Measurements from ENCODE around the gene GLRA2.

- TF ChIP-seq PAX8 (IDR thresholded peaks at IDR 0.05) (no peak), MAX (IDR thresholded peaks at IDR 0.05; ENCODE audit: low read depth, low read length) (no peak), CTCF (IDR thresholded peaks at IDR 0.05 in 2 of 3, conservative IDR thresholded peaks at IDR 0.05 in 1 of 3; ENCODE audit: control insufficient read depth in 2 of 3, extremely low read depth in 1 of 3, insufficient read depth in 1 of 3, low read depth in 3 of 3, low read length in 3 of 3) (no peak), NBN (IDR thresholded peaks at IDR 0.05) (no peak), CHD4 (IDR thresholded peaks at IDR 0.05) (no peak), POLR2AphosphoS5 (IDR thresholded peaks at IDR 0.05; ENCODE audit: low read length) (no peak), EZH2 (IDR thresholded peaks at IDR 0.05; ENCODE audit: borderline replicate concordance, control insufficient read depth, low read depth, low read length) (no peak), SPI1 (IDR thresholded peaks at IDR 0.05; ENCODE audit: borderline replicate concordance, insufficient read depth, low read depth, low read length) (no peak)
These were observed 37.6 kb upstream of the GLRA2 start for GRCh38 chrX:14491689-14492088.
